GM12875 (cell line): ENCODE measurements around the gene LSM2.

Experiments
- H3K4me3 ChIP-seq: one replicate; pipeline ENCODE4 v1.5.1; 2011; ENCODE audit warnings: low read depth, low read length, control low read depth
- CTCF ChIP-seq: IDR thresholded peaks from 2 replicates; pipeline ENCODE4 v1.5.1; 2011; ENCODE audit warnings: low read depth, mild to moderate bottlenecking, control low read depth, inconsistent platforms, low read length, moderate library complexity, borderline replicate concordance; ENCODE audit not compliant: insufficient read depth

The LSM2 gene

GRCh38 chr6:31775184-31775583 is 31.6 kb downstream of the LSM2 start:
- no peak overlapping the region for H3K4me3 ChIP-seq
- no peak for TF ChIP-seq CTCF

GRCh38 chr6:31771992-31772358 is 34.8 kb downstream of the LSM2 start:
- H3K4me3 ChIP-seq, result no peak overlapping the region
- TF ChIP-seq CTCF, result no peak

GRCh38 chr6:31770860-31771259 is 35.9 kb downstream of the LSM2 start:
- no peak for TF ChIP-seq CTCF
- no peak overlapping the region for H3K4me3 ChIP-seq

- H3K4me3 ChIP-seq, result no peak overlapping the region
- TF ChIP-seq CTCF, result peak; percentile 88
Measured at GRCh38 chr6:31769684-31770371, 36.9 kb downstream of the LSM2 start.

- no peak overlapping the region for H3K4me3 ChIP-seq
- TF ChIP-seq CTCF, result no peak
Measured at GRCh38 chr6:31768363-31769257, 38.2 kb downstream of the LSM2 start.

- TF ChIP-seq CTCF, result no peak
- H3K4me3 ChIP-seq, result no peak overlapping the region
Measured at GRCh38 chr6:31767096-31767645, 39.6 kb downstream of the LSM2 start.
